Measurements from ENCODE around the gene TEX261. TPM values are rescaled to one million over a fixed set of nuclear protein-coding genes. Genes with fewer than 3 reads are reported as not detected.
A peak's percentile ranks its signal among the peaks of the same experiment; 100 is the strongest.
"Not testable (repeated sequence)": the region's sequence is repeated elsewhere in the genome, so short reads cannot be mapped to it uniquely, and the experiment has no call there.

TEX261 gene
- total and polyA plus RNA-seq, 2 experiments from 2014 or later = 5.7 to 17.5 TPM

- ATAC-seq; H3K4me2 ChIP-seq; H3K9me3 Mint-ChIP-seq; H3K4me3 ChIP-seq; H3F3A ChIP-seq (replicated peaks; ENCODE audit: low read depth); H2AFZ ChIP-seq; H3K27ac ChIP-seq (ENCODE audit: low read depth); DNase-seq (ENCODE audit: low spot score); H3K4me1 Mint-ChIP-seq; H3K27me3 ChIP-seq (ENCODE audit: insufficient read depth); H3K36me3 ChIP-seq (ENCODE audit: insufficient read depth); H4K20me1 ChIP-seq (replicated peaks; ENCODE audit: insufficient read depth); H3K27me3 Mint-ChIP-seq (ENCODE audit: insufficient read depth, low read depth, poor library complexity); H3K4me1 ChIP-seq (ENCODE audit: insufficient read depth); H3K79me2 ChIP-seq (replicated peaks; ENCODE audit: insufficient read depth); H3K36me3 Mint-ChIP-seq (ENCODE audit: low read depth); H3K4me3 Mint-ChIP-seq; H3K9me2 ChIP-seq (ENCODE audit: insufficient read depth); H3K27ac Mint-ChIP-seq: not testable (repeated sequence)
These were observed 41.6 kb upstream of the TEX261 start for GRCh38 chr2:71036296-71036695.

GRCh38 chr2:71023553-71024243 lies 29.0 kb upstream of the TEX261 start:
- H3K9me3 Mint-ChIP-seq; H3K4me3 Mint-ChIP-seq; H3K79me2 ChIP-seq (replicated peaks; ENCODE audit: insufficient read depth); H3K27ac ChIP-seq (ENCODE audit: low read depth); H4K20me1 ChIP-seq (replicated peaks; ENCODE audit: insufficient read depth); H3K36me3 Mint-ChIP-seq (ENCODE audit: low read depth); ATAC-seq; H3K27ac Mint-ChIP-seq; H3K9me2 ChIP-seq (ENCODE audit: insufficient read depth); H3K27me3 ChIP-seq (ENCODE audit: insufficient read depth); H3K4me1 Mint-ChIP-seq; H2AFZ ChIP-seq; H3K4me3 ChIP-seq; H3F3A ChIP-seq (replicated peaks; ENCODE audit: low read depth); H3K36me3 ChIP-seq (ENCODE audit: insufficient read depth); H3K27me3 Mint-ChIP-seq (ENCODE audit: insufficient read depth, low read depth, poor library complexity); DNase-seq (ENCODE audit: low spot score); H3K4me1 ChIP-seq (ENCODE audit: insufficient read depth); H3K4me2 ChIP-seq: not testable (repeated sequence)
- peak in 1 of 2 experiments; percentile 36; a peak in 1 of 4 replicates for TF ChIP-seq CTCF (conservative IDR thresholded peaks at IDR 0.05; ENCODE audit: low read depth in 2 of 2)

- H3K4me1 Mint-ChIP-seq; H3K4me3 Mint-ChIP-seq; H3K79me2 ChIP-seq (replicated peaks; ENCODE audit: insufficient read depth); H2AFZ ChIP-seq; H3K4me3 ChIP-seq; H3K27ac Mint-ChIP-seq; H3K9me3 Mint-ChIP-seq; ATAC-seq; H3F3A ChIP-seq (replicated peaks; ENCODE audit: low read depth); H3K4me1 ChIP-seq (ENCODE audit: insufficient read depth); H3K9me2 ChIP-seq (ENCODE audit: insufficient read depth); H4K20me1 ChIP-seq (replicated peaks; ENCODE audit: insufficient read depth); H3K4me2 ChIP-seq; H3K27me3 ChIP-seq (ENCODE audit: insufficient read depth); H3K36me3 ChIP-seq (ENCODE audit: insufficient read depth); H3K36me3 Mint-ChIP-seq (ENCODE audit: low read depth); DNase-seq (ENCODE audit: low spot score); H3K27ac ChIP-seq (ENCODE audit: low read depth); H3K27me3 Mint-ChIP-seq (ENCODE audit: insufficient read depth, low read depth, poor library complexity): not testable (repeated sequence)
These were observed 26.7 kb upstream of the TEX261 start for GRCh38 chr2:71021394-71021793.

GRCh38 chr2:71019989-71020388 lies 25.3 kb upstream of the TEX261 start:
- not testable (repeated sequence) for H3K79me2 ChIP-seq (replicated peaks; ENCODE audit: insufficient read depth); ATAC-seq; H3K36me3 Mint-ChIP-seq (ENCODE audit: low read depth)

More at GRCh38 chr2:71019989-71020388, 25.3 kb upstream of the TEX261 start:
- H3K27ac ChIP-seq (ENCODE audit: low read depth); H3K9me2 ChIP-seq (ENCODE audit: insufficient read depth); H3F3A ChIP-seq (replicated peaks; ENCODE audit: low read depth); H3K4me1 ChIP-seq (ENCODE audit: insufficient read depth); H3K27ac Mint-ChIP-seq; H3K4me3 ChIP-seq; H3K4me3 Mint-ChIP-seq; H3K4me2 ChIP-seq; H4K20me1 ChIP-seq (replicated peaks; ENCODE audit: insufficient read depth); H3K4me1 Mint-ChIP-seq; DNase-seq (ENCODE audit: low spot score); H3K36me3 ChIP-seq (ENCODE audit: insufficient read depth); H3K27me3 Mint-ChIP-seq (ENCODE audit: insufficient read depth, low read depth, poor library complexity); H3K9me3 Mint-ChIP-seq; H3K27me3 ChIP-seq (ENCODE audit: insufficient read depth); H2AFZ ChIP-seq: not testable (repeated sequence)

Data from GM23338 (cell line).